B cell (primary cell): ENCODE results near the gene FBXW5. TPM values are rescaled to one million over a fixed set of nuclear protein-coding genes. Genes with fewer than 3 reads are reported as not detected.

Source experiments
- ATAC-seq: fragments of 200-7000 bp; cut with Tn5 transposase; one replicate; pipeline ENCODE4 v1.10.0; 2021; ENCODE audit warnings: low read depth, mild to moderate bottlenecking, moderate number of reproducible peaks, moderate library complexity
- CTCF ChIA-PET: fragments of 350-600 bp; sonication (Branson Sonifier 250); formaldehyde crosslinking; loops from one replicate; lab custom pipeline; 2021; ENCODE audit warnings: antibody characterized with exemption, inconsistent platforms; lab: Charles Lee
- POLR2A ChIA-PET: fragments of 350-600 bp; sonication (Branson Sonifier 250); formaldehyde crosslinking; loops from one replicate; lab custom pipeline; 2021; ENCODE audit warnings: antibody characterized with exemption; lab: Charles Lee
- DNase-seq: peaks from one replicate; pipeline ENCODE4 v3.0.0; 2013
- H2AFZ ChIP-seq: 2 replicates; pipeline ENCODE4 v1.6.1; 2012; ENCODE audit warnings: mild to moderate bottlenecking, low read depth, low read length; ENCODE audit not compliant: insufficient read depth, poor library complexity, severe bottlenecking
- H3K27ac ChIP-seq, 2 donors: 1 replicate in 1 of 2; 2 replicates in 1 of 2; pipeline ENCODE4 v1.5.1; 2012 to 2013; ENCODE audit warnings: low read length in 2 of 2, mild to moderate bottlenecking in 2 of 2, moderate library complexity in 1 of 2
- H3K27me3 ChIP-seq, 4 experiments: fragments of 200-600 bp in 1 of 4; sonication (generic) in 1 of 4; replicated peaks in 1 of 4; 1 replicate in 2 of 4; 2 replicates in 2 of 4; pipeline versions ENCODE4 v1.6.1 to v1.7.0; 2013 to 2016; ENCODE audit warnings: low read length in 3 of 4, mild to moderate bottlenecking in 2 of 4, mixed read lengths in 1 of 4, moderate library complexity in 1 of 4; ENCODE audit not compliant: insufficient read depth in 4 of 4, control insufficient read depth in 3 of 4; ENCODE audit errors: control extremely low read depth in 1 of 4
- H3K36me3 ChIP-seq, 2 experiments: replicated peaks in 1 of 2; 1 replicate in 1 of 2; 2 replicates in 1 of 2; pipeline versions ENCODE4 v1.6.1 to v1.7.1; 2013; ENCODE audit warnings: low read length in 1 of 2; ENCODE audit not compliant: insufficient read depth in 2 of 2, control insufficient read depth in 1 of 2; ENCODE audit errors: control extremely low read depth in 1 of 2, extremely low read depth in 1 of 2
- H3K4me1 ChIP-seq, 2 donors: fragments of 200-600 bp in 1 of 2; sonication (generic) in 1 of 2; 1 replicate in 1 of 2; 2 replicates in 1 of 2; pipeline versions ENCODE4 v1.5.1 to v1.6.1; 2013 to 2017; ENCODE audit warnings: low read length in 2 of 2; ENCODE audit not compliant: control insufficient read depth in 2 of 2, insufficient read depth in 2 of 2
- H3K4me2 ChIP-seq: replicated peaks from 2 replicates; pipeline ENCODE3; 2012; ENCODE audit warnings: mild to moderate bottlenecking, low read depth, low read length; ENCODE audit not compliant: poor library complexity, severe bottlenecking
- H3K4me3 ChIP-seq, 5 experiments: fragments of 200-600 bp in 1 of 5; sonication (generic) in 1 of 5; 1 replicate in 3 of 5; 2 replicates in 2 of 5; pipeline versions ENCODE4 v1.5.1 to v1.7.0; 2011 to 2016; ENCODE audit warnings: low read length in 4 of 5, mild to moderate bottlenecking in 4 of 5, low read depth in 2 of 5, control low read depth in 1 of 5, moderate library complexity in 1 of 5; ENCODE audit not compliant: insufficient read depth in 1 of 5; ENCODE audit errors: control extremely low read depth in 1 of 5, extremely low read depth in 1 of 5
- H3K79me2 ChIP-seq: fragments of 200-600 bp; sonication (generic); one replicate; pipeline ENCODE4 v1.6.0; 2016; ENCODE audit warnings: low read length; ENCODE audit not compliant: control insufficient read depth, insufficient read depth
- H3K9ac ChIP-seq: fragments of 200-600 bp; sonication (generic); 2 replicates; pipeline ENCODE4 v1.6.1; 2017; ENCODE audit warnings: mild to moderate bottlenecking, low read length, moderate library complexity
- H3K9me3 ChIP-seq, 3 donors: one replicate each; pipeline versions ENCODE4 v1.6.1 to v1.7.1; 2013; ENCODE audit warnings: low read length in 2 of 3; ENCODE audit not compliant: control insufficient read depth in 2 of 3, insufficient read depth in 1 of 3; ENCODE audit errors: control extremely low read depth in 1 of 3
- H4K20me1 ChIP-seq: 2 replicates; pipeline ENCODE4 v1.6.0; 2012; ENCODE audit warnings: mild to moderate bottlenecking, low read length; ENCODE audit not compliant: insufficient read depth, control insufficient read depth, poor library complexity, severe bottlenecking
- H3K27ac Mint-ChIP-seq: one replicate; pipeline ENCODE4 v1.8.0; 2021; ENCODE audit warnings: mixed read lengths
- H3K27me3 Mint-ChIP-seq: one replicate; pipeline ENCODE4 v1.8.0; 2021; ENCODE audit warnings: mixed read lengths
- H3K4me1 Mint-ChIP-seq: one replicate; pipeline ENCODE4 v1.8.0; 2021; ENCODE audit warnings: mixed read lengths
- H3K4me3 Mint-ChIP-seq: one replicate; pipeline ENCODE4 v1.8.0; 2021; ENCODE audit warnings: mixed read lengths
- H3K9me3 Mint-ChIP-seq: one replicate; pipeline ENCODE4 v1.8.0; 2022; ENCODE audit warnings: mixed read lengths; ENCODE audit not compliant: insufficient read depth
- CTCF ChIP-seq: fragments of 200-600 bp; IDR thresholded peaks from one replicate; pipeline ENCODE4 v1.8.0; 2022; ENCODE audit warnings: antibody characterized with exemption, mild to moderate bottlenecking
- EZH2 ChIP-seq: IDR thresholded peaks from 2 replicates; pipeline ENCODE4 v1.6.1; 2012; ENCODE audit warnings: borderline replicate concordance, low read depth, mild to moderate bottlenecking, moderate library complexity, low read length; ENCODE audit not compliant: insufficient read depth, poor library complexity, severe bottlenecking
- WGBS: methylation state at CpG from one replicate; pipeline ENCODE4 v1.1.5; 2013; ENCODE audit warnings: missing lambda C conversion rate; ENCODE audit not compliant: insufficient coverage; 5-methylcytosine and 5-hydroxymethylcytosine counted together
- intact Hi-C: fragments of 100-400 bp; cut with micrococcal nuclease; formaldehyde crosslinking; loops from one replicate; pipeline ENCODE4 v1.10.0; 2022
- polyA plus RNA-seq: library from polyadenylated mRNA; depleted of rRNA; stranded (reverse); fragments of >200 nt; gene quantifications from 2 replicates; pipeline ENCODE4 v1.2.3, GENCODE V29; 2012
- total RNA-seq, 2 donors: library from RNA; stranded (reverse); fragments of 120-200 nt in 1 of 2; gene quantifications; 1 replicate in 1 of 2; 2 replicates in 1 of 2; pipeline versions ENCODE4 v1.2.3 to v1.2.4, GENCODE V29; 2013 to 2022

Gene FBXW5
- total and polyA plus RNA-seq, 2 donors (not counting 1 experiment from before 2014, with no cell fraction given) = 99.6 to 195 TPM

- no peak overlapping the region for H2AFZ ChIP-seq
- no peaks in the 10 kb centered on the region for H4K20me1 ChIP-seq
- ATAC-seq (no peak), DNase-seq (no peak)
- H3K4me1 ChIP-seq = peaks cover 10 to 13% of the 10 kb centered on the region in 2 donors
- Mint-ChIP-seq H3K9me3 (no peaks in the 10 kb centered on the region), H3K27ac (no peak overlapping the region), H3K27me3 (peaks cover 26% of the 10 kb centered on the region), H3K4me3 (no peak overlapping the region), H3K4me1 (peaks cover 6% of the 10 kb centered on the region)
- H3K4me3 ChIP-seq = no peak overlapping the region
- H3K9ac ChIP-seq = no peak overlapping the region
- H3K79me2 ChIP-seq = no peaks in the 10 kb centered on the region
- ChIA-PET CTCF (no interaction called here), POLR2A (no interaction called here)
- WGBS = 41% methylated on average over 7 of the region's 9 CpGs
- no peak overlapping the region for H3K4me2 ChIP-seq
- H3K9me3 ChIP-seq = peaks cover 0 to 11% (median 0%) of the 10 kb centered on the region in 3 donors
- TF ChIP-seq EZH2 = no peak
- TF ChIP-seq CTCF = no peak
- peaks cover 0 to 73% (median 17%) of the 10 kb centered on the region in 4 experiments for H3K27me3 ChIP-seq
- intact Hi-C loops = no loop called here
- H3K27ac ChIP-seq = no peak overlapping the region
- H3K36me3 ChIP-seq = no peaks in the 10 kb centered on the region
These were observed 38.6 kb upstream of the FBXW5 start for GRCh38 chr9:136983167-136983566.

- no peak for ATAC-seq
- Histone ChIP-seq H3K79me2 (no peaks in the 10 kb centered on the region), H3K9ac (no peak within 1 kb of the TSS), H3K4me1 (peaks cover 12 to 17% of the 10 kb centered on the region in 2 donors), H3K36me3 (no peaks in the 10 kb centered on the region), H3K4me3 (no peak within 1 kb of the TSS), H3K4me2 (no peak within 1 kb of the TSS), H2AFZ (no peak within 1 kb of the TSS), H3K9me3 (peaks cover 0 to 13% (median 0%) of the 10 kb centered on the region in 3 donors), H4K20me1 (no peaks in the 10 kb centered on the region), H3K27ac (no peak within 1 kb of the TSS), H3K27me3 (peaks cover 0 to 78% (median 17%) of the 10 kb centered on the region in 4 experiments)
- intact Hi-C loops = no loop called here
- TF ChIP-seq EZH2 = no peak
- TF ChIP-seq CTCF = no peak
- peaks cover 21% of the 10 kb centered on the region for H3K27me3 Mint-ChIP-seq
- no peak for DNase-seq
- no peaks in the 10 kb centered on the region for H3K9me3 Mint-ChIP-seq
- H3K4me3 Mint-ChIP-seq = no peak within 1 kb of the TSS
- H3K27ac Mint-ChIP-seq = no peak within 1 kb of the TSS
- ChIA-PET CTCF (no interaction called here), POLR2A (interaction anchor here (0.6 kb wide), 1 partner anchor 14 kb away, joined by 3 read pairs; no protein-coding TSS in a partner anchor)
- 92% methylated on average over 18 of the region's 18 CpGs for WGBS
- H3K4me1 Mint-ChIP-seq = peaks cover 7% of the 10 kb centered on the region
These were observed 37.9 kb upstream of the FBXW5 start, which contains the start of gene LCNL1 for GRCh38 chr9:136982232-136983051. Gene LCNL1, plus strand, starts transcription at chr9:136982993. Its CDS starts 594 bp downstream, at chr9:136983587.
